Endodermal cell (in vitro differentiated cells): ENCODE measurements around the gene ROMO1. TPM values are rescaled to one million over a fixed set of nuclear protein-coding genes. Genes with fewer than 3 reads are reported as not detected.

Source experiments
- DNase-seq: peaks from one replicate; pipeline ENCODE4 v3.0.0-alpha.2; 2017
- H3K27ac ChIP-seq: 2 replicates; pipeline ENCODE4 v1.5.1; 2013; ENCODE audit warnings: mild to moderate bottlenecking, low read depth, low read length, moderate library complexity
- H3K27me3 ChIP-seq: 2 replicates; pipeline ENCODE4 v1.6.1; 2013; ENCODE audit warnings: mild to moderate bottlenecking, low read length, moderate library complexity; ENCODE audit not compliant: insufficient read depth, control insufficient read depth, poor library complexity, severe bottlenecking
- H3K36me3 ChIP-seq: 2 replicates; pipeline ENCODE4 v1.7.0; 2013; ENCODE audit warnings: mild to moderate bottlenecking, low read length, moderate library complexity; ENCODE audit not compliant: control insufficient read depth, insufficient read depth
- H3K4me1 ChIP-seq: one replicate; pipeline ENCODE4 v1.7.0; 2013; ENCODE audit warnings: low read length; ENCODE audit not compliant: control insufficient read depth, insufficient read depth
- H3K4me3 ChIP-seq: 2 replicates; pipeline ENCODE4 v1.5.1; 2013; ENCODE audit warnings: mild to moderate bottlenecking, low read length, moderate library complexity
- H3K9ac ChIP-seq: 2 replicates; pipeline ENCODE4 v1.6.1; 2013; ENCODE audit warnings: mild to moderate bottlenecking, low read length, moderate library complexity; ENCODE audit not compliant: poor library complexity, severe bottlenecking; ENCODE audit errors: extremely low read depth
- H3K9me3 ChIP-seq: 2 replicates; pipeline ENCODE4 v1.6.1; 2013; ENCODE audit warnings: mild to moderate bottlenecking, low read length, moderate library complexity; ENCODE audit not compliant: control insufficient read depth
- H3K27ac Mint-ChIP-seq: 2 replicates; pipeline ENCODE4 v1.8.0; 2020; ENCODE audit warnings: mixed read lengths
- H3K27me3 Mint-ChIP-seq: 2 replicates; pipeline ENCODE4 v1.8.0; 2021; ENCODE audit warnings: mild to moderate bottlenecking, mixed read lengths; ENCODE audit not compliant: insufficient read depth
- H3K36me3 Mint-ChIP-seq: 2 replicates; pipeline ENCODE4 v1.8.0; 2020; ENCODE audit warnings: low read depth, mixed read lengths
- H3K4me1 Mint-ChIP-seq: 2 replicates; pipeline ENCODE4 v1.8.0; 2020; ENCODE audit warnings: mixed read lengths
- H3K4me3 Mint-ChIP-seq: 2 replicates; pipeline ENCODE4 v1.8.0; 2020; ENCODE audit warnings: mild to moderate bottlenecking, moderate library complexity, mixed read lengths
- H3K9me3 Mint-ChIP-seq: 2 replicates; pipeline ENCODE4 v1.8.0; 2020; ENCODE audit warnings: mild to moderate bottlenecking, mixed read lengths
- CTCF ChIP-seq: fragments of 200-600 bp; sonication (generic); conservative IDR thresholded peaks from 2 replicates; pipeline ENCODE4 v1.5.0; 2021; ENCODE audit warnings: antibody characterized with exemption, mild to moderate bottlenecking
- WGBS, 2 experiments: methylation state at CpG; one replicate each; pipeline versions ENCODE4 v1.1.5 to v1.1.7; 2013; ENCODE audit warnings: missing lambda C conversion rate in 2 of 2, mixed read lengths in 1 of 2; ENCODE audit not compliant: insufficient coverage in 1 of 2, insufficient read length in 1 of 2; 5-methylcytosine and 5-hydroxymethylcytosine counted together
- total RNA-seq, 2 donors: library from RNA; stranded (reverse); fragmentation: NEBNext Ultra II Directional in 1 of 2; extraction: Animal tissue kit (Norgen Biotek cat#: 25700) in 1 of 2; gene quantifications; 2 replicates in 1 of 2; 3 replicates in 1 of 2; pipeline ENCODE4 v1.2.1, GENCODE V29; 2021

The ROMO1 gene
- total RNA-seq, 2 donors from 2014 or later: 194 to 243 TPM

- H3K4me1 ChIP-seq: no peaks in the 10 kb centered on the region
- H3K9me3 ChIP-seq: no peaks in the 10 kb centered on the region
- peaks cover 98% of the 10 kb centered on the region for H3K36me3 ChIP-seq
- 93 to 96% methylated on average over 3 to 4 of the region's 4 CpGs for WGBS, 2 experiments
- H3K27me3 ChIP-seq: no peaks in the 10 kb centered on the region
- TF ChIP-seq CTCF: no peak
- no peak for DNase-seq
- no peaks in the 10 kb centered on the region for H3K27me3 Mint-ChIP-seq
- peaks cover 79% of the 10 kb centered on the region for H3K36me3 Mint-ChIP-seq
- H3K4me3 Mint-ChIP-seq: no peak overlapping the region
- H3K9ac ChIP-seq: no peak overlapping the region
- no peaks in the 10 kb centered on the region for H3K9me3 Mint-ChIP-seq
- H3K27ac ChIP-seq: no peak overlapping the region
- peak overlapping the region; percentile 36 for H3K27ac Mint-ChIP-seq
- peak overlapping the region; percentile 70 for H3K4me3 ChIP-seq
- peaks cover 32% of the 10 kb centered on the region for H3K4me1 Mint-ChIP-seq
These were observed 35.8 kb downstream of the ROMO1 start for GRCh38 chr20:35734777-35735649.

GRCh38 chr20:35735826-35736470, 36.7 kb downstream of the ROMO1 start:
- Mint-ChIP-seq H3K27ac (peak overlapping the region; percentile 9), H3K4me3 (no peak overlapping the region), H3K36me3 (peaks cover 80% of the 10 kb centered on the region), H3K27me3 (no peaks in the 10 kb centered on the region), H3K4me1 (peaks cover 30% of the 10 kb centered on the region), H3K9me3 (no peaks in the 10 kb centered on the region)
- Histone ChIP-seq H3K9me3 (no peaks in the 10 kb centered on the region), H3K4me3 (peak overlapping the region; percentile 70), H3K9ac (no peak overlapping the region), H3K36me3 (peaks cover 97% of the 10 kb centered on the region), H3K27ac (no peak overlapping the region), H3K4me1 (no peaks in the 10 kb centered on the region), H3K27me3 (no peaks in the 10 kb centered on the region)
- WGBS, 2 experiments: 94 to 98% methylated on average over 4 to 6 of the region's 7 CpGs
- no peak for TF ChIP-seq CTCF
- DNase-seq: no peak

GRCh38 chr20:35737865-35738333, 38.7 kb downstream of the ROMO1 start:
- H3K27me3 Mint-ChIP-seq: no peaks in the 10 kb centered on the region
- Histone ChIP-seq H3K36me3 (peaks cover 78% of the 10 kb centered on the region), H3K4me1 (no peaks in the 10 kb centered on the region), H3K27ac (no peak overlapping the region), H3K9ac (no peak overlapping the region), H3K27me3 (no peaks in the 10 kb centered on the region), H3K4me3 (peak overlapping the region; percentile 99), H3K9me3 (no peaks in the 10 kb centered on the region)
- no peak overlapping the region for H3K4me3 Mint-ChIP-seq
- H3K27ac Mint-ChIP-seq: no peak overlapping the region
- no peak for TF ChIP-seq CTCF
- peaks cover 75% of the 10 kb centered on the region for H3K36me3 Mint-ChIP-seq
- H3K9me3 Mint-ChIP-seq: no peaks in the 10 kb centered on the region
- peaks cover 23% of the 10 kb centered on the region for H3K4me1 Mint-ChIP-seq
- DNase-seq: peak; percentile 26
- WGBS, 2 experiments: 95 to 98% methylated on average over 11 to 15 of the region's 15 CpGs
